NCI-H2107 (cell line): ENCODE measurements around the gene LRRC40.
"Not testable (repeated sequence)": the region's sequence is repeated elsewhere in the genome, so short reads cannot be mapped to it uniquely, and the experiment has no call there.

ENCODE experiments used
- DNase-seq: peaks from one replicate; lab custom pipeline; 2025; lab: John Stamatoyannopoulos, UW

LRRC40 gene

DNA sequence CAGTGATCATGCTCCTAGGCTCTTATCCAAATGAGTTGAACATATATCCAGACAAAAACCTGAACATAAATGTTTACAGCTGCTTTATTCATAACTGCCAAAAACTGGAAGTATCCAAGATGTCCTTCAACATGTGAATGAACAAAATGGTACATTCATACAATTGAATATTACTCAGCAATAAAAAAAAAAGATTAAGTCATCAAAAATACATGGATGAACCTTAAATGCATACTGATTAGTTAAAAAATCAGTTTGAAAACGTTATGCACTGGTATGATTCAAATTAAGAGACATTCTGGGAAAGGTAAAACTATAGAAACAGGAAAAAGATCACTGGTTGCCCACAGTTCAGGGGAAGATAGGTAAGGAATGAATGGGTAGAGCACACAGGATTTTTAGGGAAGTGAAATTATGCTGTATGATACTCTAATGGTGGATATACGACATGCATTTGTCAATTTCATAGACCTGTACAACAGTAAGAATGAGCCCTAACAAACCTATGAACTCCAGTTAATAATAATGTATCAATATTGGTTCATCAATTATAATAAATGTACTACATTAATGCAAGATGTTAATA is 3.1 kb downstream of the LRRC40 start:
- DNase-seq = no peak

- DNase-seq = no peak
These were observed 5.3 kb downstream of the LRRC40 start for GRCh38 chr1:70200065-70200464.

- no peak for DNase-seq
These were observed 9.0 kb downstream of the LRRC40 start for GRCh38 chr1:70196333-70196732.

DNA sequence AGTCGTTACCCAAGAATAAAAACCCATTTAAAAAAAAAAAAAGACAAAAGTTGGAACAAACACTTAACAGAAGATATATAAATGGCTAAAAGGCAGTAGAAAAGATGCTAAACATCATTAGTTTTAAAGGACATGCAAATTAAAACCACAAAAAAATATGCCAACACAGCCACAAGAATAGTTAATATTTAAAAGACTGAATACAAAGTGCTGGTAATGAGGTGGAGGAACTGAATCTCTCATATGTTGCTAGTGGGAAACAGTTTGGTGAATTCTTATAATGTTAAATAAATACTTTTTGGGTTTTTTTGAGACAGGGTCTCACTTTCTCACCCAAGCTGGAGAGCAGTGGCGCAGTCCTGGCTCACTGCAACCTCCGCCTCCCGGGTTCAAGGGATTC is 10.0 kb downstream of the LRRC40 start:
- DNase-seq = no peak

DNA sequence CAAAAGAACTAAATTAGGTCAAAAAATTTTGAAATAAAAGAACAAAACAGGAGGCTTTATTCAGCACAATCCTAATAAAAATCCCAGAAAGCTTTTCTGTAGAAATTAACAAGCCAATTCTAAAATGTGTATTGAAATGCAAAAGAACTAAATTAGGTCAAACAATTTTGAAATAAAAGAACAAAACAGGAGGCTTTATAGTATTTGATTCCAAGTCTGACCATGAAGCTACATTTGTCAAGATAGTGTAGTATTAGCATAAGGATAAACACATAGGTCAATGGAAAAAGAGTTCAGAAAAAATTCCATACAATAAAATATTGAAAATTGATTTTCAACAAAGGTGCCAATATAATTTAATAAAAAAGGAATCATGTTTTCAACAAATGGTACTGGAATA is 10.8 kb downstream of the LRRC40 start:
- no peak for DNase-seq

DNA sequence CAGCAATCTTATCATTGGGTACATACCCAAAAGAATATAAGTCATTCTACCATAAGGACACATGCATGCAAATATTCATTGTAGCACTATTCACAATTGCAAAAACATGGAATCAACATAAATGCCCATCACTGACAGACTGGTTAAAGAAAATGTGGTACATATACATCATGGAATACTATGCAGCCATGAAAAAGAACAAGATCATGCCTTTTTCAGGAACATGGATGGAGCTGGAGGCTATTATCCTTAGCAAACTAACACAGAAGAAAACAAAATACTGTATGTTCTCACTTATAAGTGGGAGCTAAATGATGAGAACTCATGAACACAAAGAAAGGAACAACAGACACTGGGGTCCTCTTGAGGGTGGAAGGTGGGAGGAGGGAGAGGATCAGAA is 12.9 kb downstream of the LRRC40 start:
- not testable (repeated sequence) for DNase-seq

- DNase-seq = no peak
These were observed 15.2 kb downstream of the LRRC40 start for GRCh38 chr1:70190180-70190579.

DNA sequence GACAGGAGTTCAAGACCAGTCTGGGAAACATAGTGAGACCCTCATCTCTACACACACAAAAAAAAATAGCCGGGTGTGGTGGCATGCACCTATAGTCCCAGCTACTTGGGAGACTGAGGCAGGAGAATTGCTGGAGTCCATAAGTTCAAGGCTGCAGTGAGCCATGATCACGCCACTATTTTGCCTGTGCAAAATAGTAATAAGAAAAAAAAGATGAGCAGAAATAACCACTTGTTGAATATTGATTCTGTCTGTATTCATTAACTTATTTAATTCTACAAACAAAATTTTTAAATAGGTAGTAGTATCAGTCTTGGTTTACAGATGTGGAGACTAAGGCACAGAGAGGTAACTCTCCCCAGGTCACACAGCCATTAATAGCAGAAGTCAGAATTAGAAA is 16.9 kb downstream of the LRRC40 start:
- no peak for DNase-seq

DNA sequence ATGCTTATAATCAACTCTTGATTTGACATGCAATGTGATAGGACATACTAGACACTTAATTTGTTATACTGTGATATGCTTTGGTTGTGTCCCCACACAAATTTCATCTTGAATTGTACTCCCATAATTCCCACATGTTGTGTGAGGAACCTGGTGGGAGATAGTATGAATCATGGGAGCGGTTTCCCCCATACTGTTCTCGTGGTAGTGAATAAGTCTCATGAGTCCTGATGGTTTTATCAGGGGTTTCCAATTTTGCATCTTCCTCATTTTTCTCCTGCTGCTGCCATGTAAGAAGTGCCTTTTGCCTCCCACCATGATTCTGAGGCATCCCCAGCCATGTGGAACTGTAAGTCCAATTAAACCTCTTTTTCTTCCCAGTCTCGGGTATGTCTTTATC is 20.2 kb downstream of the LRRC40 start:
- DNase-seq = not testable (repeated sequence)

- DNase-seq = no peak
These were observed 33.9 kb downstream of the LRRC40 start for GRCh38 chr1:70171512-70171911.

DNA sequence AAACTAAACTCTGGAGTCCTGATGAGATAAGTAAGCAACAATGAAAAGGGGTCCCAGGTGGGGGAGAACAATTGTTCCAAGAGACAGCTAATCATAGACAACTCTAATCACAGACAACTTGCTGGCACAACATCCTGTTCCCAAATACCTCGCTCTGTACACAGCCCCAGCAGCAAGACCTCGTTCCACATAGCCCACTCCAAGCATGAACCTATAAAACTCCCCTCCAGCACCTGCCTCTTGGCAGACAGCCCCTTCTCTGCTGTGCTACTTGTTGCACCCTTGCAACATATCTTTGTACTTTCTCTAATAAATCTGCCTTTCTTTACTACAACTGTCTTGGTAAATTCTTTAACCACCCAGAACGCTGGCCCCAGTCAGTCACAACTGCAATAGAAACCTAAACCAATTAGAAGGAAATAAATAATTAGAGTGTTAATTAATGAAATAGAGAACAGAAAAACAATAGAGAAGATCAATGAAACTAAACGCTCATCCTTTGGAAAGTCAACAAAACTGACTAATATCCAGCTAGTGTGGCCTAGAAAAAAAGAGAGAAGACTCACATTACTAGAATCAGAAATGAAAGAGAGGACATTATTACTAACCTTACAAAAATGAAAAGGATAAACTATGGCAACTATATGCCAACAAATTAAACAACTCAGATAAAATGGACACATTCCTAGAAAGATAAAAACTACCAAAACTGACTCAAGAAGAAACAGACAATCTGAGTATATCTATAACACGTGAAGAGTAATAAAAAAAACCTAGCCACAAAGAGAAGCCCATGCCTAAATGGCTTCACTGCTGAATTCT is 36.1 kb downstream of the LRRC40 start:
- no peak for DNase-seq

DNA sequence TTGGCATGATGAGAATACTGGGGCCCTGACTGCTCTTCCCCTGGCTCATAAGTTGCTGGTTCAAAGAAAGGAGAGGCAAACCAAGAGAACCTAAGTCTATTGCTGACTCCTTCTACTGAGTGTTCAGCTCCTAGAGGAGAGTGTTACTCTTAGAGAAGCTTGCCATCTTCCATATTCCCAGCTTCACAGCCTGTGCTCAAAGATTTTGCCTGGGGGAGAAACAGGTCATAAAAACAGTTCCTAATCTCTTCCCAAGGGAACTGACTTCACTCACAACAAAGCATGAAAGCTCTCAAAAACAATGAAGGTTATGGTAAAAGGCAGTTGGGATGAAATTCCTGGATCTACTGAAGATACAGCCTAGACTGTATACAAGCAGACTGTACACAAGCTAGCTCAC is 37.1 kb downstream of the LRRC40 start:
- DNase-seq = no peak

DNA sequence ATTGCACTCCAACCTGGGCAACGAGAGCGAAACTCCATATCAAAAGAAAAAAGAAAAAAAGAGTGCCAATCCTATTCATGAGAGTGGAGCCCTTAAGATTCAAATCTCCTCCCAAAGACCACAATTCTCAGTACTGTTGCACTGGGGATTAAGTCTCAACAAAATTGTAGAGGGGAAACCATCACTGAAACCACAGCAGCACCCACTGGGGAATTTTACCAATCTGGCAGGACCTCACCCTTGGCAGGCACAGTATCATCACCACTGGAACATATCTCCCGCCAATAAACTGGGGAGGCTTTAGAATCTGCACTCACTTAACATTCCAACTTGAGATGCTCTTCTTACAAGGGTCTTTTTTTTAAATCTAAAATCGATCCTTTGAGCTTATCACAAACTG is 41.0 kb downstream of the LRRC40 start:
- DNase-seq = no peak

- no peak for DNase-seq
These were observed 48.8 kb downstream of the LRRC40 start for GRCh38 chr1:70156529-70157120.

GRCh38 chr1:70153739-70154138 is 51.6 kb downstream of the LRRC40 start:
- DNase-seq = no peak

DNA sequence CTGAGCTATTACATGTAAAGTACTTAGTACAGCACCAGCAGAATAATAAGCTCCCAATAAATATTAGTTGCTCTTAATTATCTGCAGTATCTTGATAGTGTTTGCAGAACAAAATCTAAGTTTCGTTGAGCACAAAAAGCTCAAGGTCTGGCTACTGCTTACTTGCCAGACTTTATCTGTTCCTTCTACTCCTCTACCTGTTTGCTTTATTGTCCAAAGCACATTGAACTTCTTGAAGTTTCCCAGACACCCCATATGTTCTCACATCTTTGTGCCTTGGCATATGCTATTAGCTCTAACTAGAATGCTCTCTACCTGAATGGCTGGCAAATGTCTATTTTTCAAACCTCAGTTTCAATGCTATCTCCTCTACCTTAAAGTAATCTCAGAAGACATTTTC is 54.9 kb downstream of the LRRC40 start:
- no peak for DNase-seq

GRCh38 chr1:70146488-70146887 is 58.9 kb downstream of the LRRC40 start:
- DNase-seq = no peak

DNA sequence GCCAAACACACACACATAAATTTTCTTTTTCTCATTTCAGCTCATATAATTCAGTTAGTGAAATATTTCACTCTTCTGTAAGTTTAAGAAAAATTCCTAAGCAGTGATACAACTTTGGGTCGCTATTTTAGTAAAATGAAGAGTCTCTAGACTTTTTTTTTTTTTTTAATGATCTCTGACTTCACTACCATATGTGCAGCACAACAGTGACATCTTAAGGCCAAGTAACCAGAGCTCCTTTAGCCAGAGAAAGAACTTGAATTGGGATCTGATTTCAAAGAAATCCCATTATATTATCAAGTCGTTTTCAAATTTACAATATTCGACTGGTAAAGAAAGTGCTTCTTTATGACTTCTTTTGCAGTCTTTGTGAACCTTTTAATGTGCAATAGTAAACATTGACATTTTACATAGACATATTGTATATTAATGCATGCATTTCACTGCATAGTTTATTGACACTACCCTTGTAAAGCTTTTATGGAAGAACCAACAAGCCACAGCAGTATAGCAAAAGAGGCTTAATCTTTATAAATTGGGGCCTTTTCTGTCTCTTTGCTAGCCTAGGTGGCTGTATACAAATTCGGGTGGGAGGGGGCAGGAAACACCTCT is 62.2 kb downstream of the LRRC40 start:
- DNase-seq = no peak

DNA sequence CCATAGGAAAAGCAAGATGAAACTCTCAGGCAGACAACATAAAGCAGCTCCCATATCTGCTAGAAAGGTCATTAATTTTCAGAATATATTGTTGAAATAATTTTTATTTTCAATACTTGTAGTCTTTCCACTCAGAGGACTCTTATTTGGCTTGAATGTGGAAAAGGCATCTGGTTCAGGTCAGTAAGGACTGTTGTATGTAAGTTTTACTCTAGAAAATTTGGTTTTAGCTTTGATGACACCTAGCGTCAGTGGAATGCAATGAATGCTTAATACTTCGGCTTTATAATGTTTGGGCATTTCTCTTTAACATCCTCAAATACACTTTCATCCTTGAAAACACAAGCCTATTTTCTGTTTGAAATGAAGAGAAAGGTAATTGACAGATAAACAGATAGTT is 63.3 kb downstream of the LRRC40 start:
- no peak for DNase-seq

DNA sequence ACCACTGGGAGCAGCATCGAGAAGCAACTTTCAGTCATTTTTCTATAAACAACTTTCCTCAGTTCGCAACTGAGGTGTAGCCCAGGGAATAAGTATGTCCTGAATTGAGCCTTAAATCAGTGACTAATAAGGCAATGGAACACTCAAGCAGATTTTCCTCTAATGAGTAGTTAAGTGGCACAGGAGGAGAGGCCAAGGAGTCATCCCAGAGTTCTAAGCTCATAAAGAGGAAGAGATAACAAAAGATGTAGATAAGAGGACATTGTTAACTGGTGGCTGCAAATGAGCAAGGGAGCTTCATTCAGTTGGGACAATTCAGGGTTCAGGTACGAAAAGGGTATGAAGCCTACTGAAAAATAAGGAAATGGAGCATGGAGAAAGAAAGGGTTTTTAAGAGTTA is 64.5 kb downstream of the LRRC40 start:
- DNase-seq = no peak

DNA sequence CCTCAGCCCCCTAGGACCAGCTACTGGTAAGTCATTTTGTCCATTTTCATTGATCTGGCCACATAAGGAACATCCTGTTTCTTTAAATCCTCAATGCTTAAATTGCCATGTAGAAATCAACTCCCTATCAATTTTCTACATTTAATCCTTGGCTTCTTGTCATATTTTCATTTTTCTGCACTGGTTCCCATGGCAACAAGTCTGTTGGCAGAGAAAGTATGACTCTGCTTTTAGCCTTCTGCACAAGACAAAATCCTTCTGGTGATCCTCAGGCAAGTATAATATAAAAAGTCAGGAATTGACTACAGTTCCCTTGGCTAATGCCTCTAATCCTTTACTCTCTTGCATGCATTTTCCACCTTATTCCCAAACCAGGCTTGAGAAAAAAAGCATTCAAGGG is 65.0 kb downstream of the LRRC40 start:
- no peak for DNase-seq

DNA sequence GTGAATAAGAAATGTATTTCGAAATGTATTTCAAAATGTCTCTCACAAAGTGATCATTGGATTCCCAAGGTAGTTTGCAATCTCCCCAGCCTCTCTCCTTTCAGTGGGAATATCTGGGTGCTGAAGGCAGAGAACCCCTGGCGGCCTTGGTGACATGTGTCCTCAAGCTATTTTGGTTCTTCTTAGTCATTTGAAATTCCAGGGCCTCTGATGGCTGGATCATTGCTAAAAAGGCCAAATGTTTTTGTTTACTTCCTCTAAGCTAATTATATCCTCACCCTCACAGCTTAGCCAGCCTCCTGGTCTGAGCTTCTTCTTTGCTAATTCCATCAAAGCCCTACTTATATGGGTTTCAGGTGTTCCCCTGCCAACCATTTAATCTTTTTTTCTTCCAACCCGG is 71.2 kb downstream of the LRRC40 start:
- DNase-seq = no peak

DNA sequence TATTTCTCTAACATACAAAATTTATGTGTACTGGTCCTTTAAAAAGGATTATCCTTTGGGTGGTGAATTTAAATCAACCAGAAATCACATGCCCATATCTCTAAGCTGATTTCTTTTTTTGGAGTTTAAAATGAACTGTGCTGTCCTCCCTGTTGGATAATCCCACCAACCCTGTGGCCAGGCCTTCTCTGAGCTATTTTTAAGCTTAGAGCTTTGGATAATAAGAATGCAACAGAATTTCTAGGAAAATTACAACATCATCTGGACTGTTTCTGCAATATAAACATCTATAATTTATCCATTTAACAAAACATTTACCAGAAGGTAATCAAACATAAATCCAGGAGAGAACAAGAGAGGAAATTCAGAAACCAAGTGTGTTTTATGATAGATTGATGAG is 88.3 kb downstream of the LRRC40 start:
- DNase-seq = no peak
